AG10803 (cell line): ENCODE measurements around the gene PARD6G.
A peak's percentile ranks its signal among the peaks of the same experiment; 100 is the strongest.

ENCODE experiments used
- DNase-seq: peaks from one replicate; pipeline ENCODE4 v3.0.0; 2010; ENCODE audit warnings: low read depth
- H3K4me3 ChIP-seq: 2 replicates; pipeline ENCODE4 v1.5.1; 2011; ENCODE audit warnings: mild to moderate bottlenecking, low read length, control low read depth
- CTCF ChIP-seq: conservative IDR thresholded peaks from 2 replicates; pipeline ENCODE4 v1.5.1; 2011; ENCODE audit warnings: mild to moderate bottlenecking, low read length, control low read depth, inconsistent platforms

Gene PARD6G

DNA sequence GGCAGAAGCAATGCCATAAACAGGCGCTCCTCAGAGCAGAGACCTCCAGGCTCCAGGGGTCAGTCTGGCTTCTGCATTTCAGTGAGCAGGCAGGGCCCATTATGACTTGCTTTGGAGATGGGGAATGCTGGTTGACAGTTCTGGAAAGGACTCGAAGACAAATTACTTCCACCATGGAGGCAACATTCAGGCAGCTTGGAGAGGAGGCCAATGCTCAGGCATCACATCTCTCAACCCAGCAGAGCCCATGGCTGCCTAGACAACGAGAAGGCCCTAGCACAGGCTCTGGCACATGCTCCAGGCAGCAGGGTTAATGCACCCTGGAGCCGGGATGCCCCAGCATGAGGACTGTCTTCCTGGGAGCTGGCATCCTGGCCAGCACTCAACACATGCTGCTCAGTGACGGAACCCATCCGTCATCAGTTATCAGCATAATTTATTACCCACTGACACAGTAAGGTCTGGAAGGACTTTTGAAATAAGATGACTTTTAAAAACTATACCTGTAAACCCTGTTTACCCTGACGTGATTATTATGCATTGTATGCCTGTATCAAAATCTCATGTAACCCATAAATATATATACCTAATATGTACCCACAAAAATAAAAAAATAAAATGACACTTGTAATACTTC is 85.4 kb downstream of the PARD6G start:
- TF ChIP-seq CTCF = no peak
- DNase-seq = no peak
- H3K4me3 ChIP-seq = no peak overlapping the region

- H3K4me3 ChIP-seq = no peak overlapping the region
- no peak for DNase-seq
- TF ChIP-seq CTCF = peak; percentile 49
Observed at GRCh38 chr18:80159713-80160636, 87.3 kb downstream of the PARD6G start.

DNA sequence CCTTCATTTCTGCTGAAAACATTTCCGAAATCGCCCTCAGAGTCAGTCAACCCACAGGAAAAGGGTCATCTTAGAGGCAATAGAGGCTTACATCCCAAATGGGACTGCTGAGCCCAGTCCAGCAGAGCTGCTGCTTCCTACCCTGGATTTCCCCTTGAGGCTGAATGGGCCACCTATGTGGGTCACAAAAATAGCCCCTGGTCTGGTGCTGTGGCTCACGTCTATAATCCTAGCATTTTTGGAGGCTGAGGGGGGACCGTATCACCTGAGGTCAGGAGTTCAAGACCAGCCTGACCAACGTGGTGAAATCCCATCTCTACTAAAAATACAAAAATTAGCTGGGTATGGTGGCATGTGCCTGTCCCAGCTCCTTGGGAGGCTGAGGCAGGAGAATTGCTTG is 88.9 kb downstream of the PARD6G start:
- no peak overlapping the region for H3K4me3 ChIP-seq
- no peak for TF ChIP-seq CTCF

GRCh38 chr18:80157708-80158343 is 89.5 kb downstream of the PARD6G start:
- TF ChIP-seq CTCF = peak; percentile 100
- H3K4me3 ChIP-seq = no peak overlapping the region
- peak; percentile 67 for DNase-seq

More for the DNA sequence above, 88.9 kb downstream of the PARD6G start:
- DNase-seq = no peak

DNA sequence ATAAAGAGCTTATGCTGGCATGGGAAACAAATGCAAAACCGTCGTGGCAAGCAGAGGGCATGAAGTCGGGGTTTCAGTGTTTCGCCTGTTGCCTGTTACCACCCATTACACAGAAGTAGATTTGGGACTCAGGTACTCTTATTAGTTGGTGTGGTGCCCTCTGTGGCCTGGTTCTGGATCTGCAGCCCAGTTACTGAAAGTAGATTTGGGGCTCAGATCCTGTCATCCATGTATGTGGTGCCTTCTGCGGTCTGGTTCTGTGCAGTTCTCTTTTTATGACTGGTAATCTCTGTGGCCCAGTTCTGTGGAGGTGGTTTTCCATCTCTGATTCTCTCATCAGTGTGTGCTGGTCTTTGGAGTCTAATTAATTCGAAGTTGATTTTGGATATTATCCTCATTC is 93.0 kb downstream of the PARD6G start:
- no peak overlapping the region for H3K4me3 ChIP-seq
- DNase-seq = no peak
- TF ChIP-seq CTCF = peak; percentile 56

GRCh38 chr18:80149667-80150066 is 97.6 kb downstream of the PARD6G start:
- no peak overlapping the region for H3K4me3 ChIP-seq
- DNase-seq = no peak
- no peak for TF ChIP-seq CTCF
